CD4-positive, alpha-beta T cell (primary cell): ENCODE measurements around the gene AP2B1. TPM values are rescaled to one million over a fixed set of nuclear protein-coding genes. Genes with fewer than 3 reads are reported as not detected.

Experiments
- ATAC-seq: fragments of 200-7000 bp; cut with Tn5 transposase; one replicate; pipeline ENCODE4 v1.10.0; 2022; ENCODE audit warnings: mild to moderate bottlenecking; ENCODE audit not compliant: poor library complexity
- CTCF ChIA-PET: fragments of 350-600 bp; sonication (Branson Sonifier 250); formaldehyde crosslinking; loops from one replicate; lab custom pipeline; 2021; ENCODE audit warnings: antibody characterized with exemption, inconsistent platforms; lab: Charles Lee
- POLR2A ChIA-PET: fragments of 350-600 bp; sonication (Branson Sonifier 250); formaldehyde crosslinking; loops from one replicate; lab custom pipeline; 2021; ENCODE audit warnings: antibody characterized with exemption, inconsistent platforms; lab: Charles Lee
- DNase-seq, 14 experiments: peaks; one replicate each; pipeline ENCODE4 v3.0.0-alpha.2; 2013 to 2020; ENCODE audit warnings: mixed read lengths in 2 of 14
- H3K27ac ChIP-seq, 2 donors: one replicate each; pipeline versions ENCODE4 v1.5.1 to v1.7.0; 2013; ENCODE audit warnings: low read length in 2 of 2, low read depth in 1 of 2, mild to moderate bottlenecking in 1 of 2
- H3K27me3 ChIP-seq, 2 experiments: 1 replicate in 1 of 2; 2 replicates in 1 of 2; pipeline versions ENCODE4 v1.6.1 to v1.7.0; 2013; ENCODE audit warnings: low read length in 2 of 2, control low read depth in 1 of 2, mild to moderate bottlenecking in 1 of 2, moderate library complexity in 1 of 2; ENCODE audit not compliant: insufficient read depth in 2 of 2, control insufficient read depth in 1 of 2
- H3K36me3 ChIP-seq: one replicate; pipeline ENCODE4 v1.6.1; 2013; ENCODE audit warnings: low read length, control low read depth; ENCODE audit not compliant: insufficient read depth
- H3K4me1 ChIP-seq: one replicate; pipeline ENCODE4 v1.6.1; 2013; ENCODE audit warnings: low read length, control low read depth; ENCODE audit not compliant: insufficient read depth
- H3K4me3 ChIP-seq: one replicate; pipeline ENCODE4 v1.5.1; 2013; ENCODE audit warnings: mild to moderate bottlenecking, low read length, moderate library complexity
- H3K9me3 ChIP-seq, 2 experiments: 1 replicate in 1 of 2; 2 replicates in 1 of 2; pipeline versions ENCODE4 v1.6.1 to v1.7.0; 2013; ENCODE audit warnings: low read length in 2 of 2, mild to moderate bottlenecking in 2 of 2, control low read depth in 1 of 2, moderate library complexity in 1 of 2; ENCODE audit not compliant: control insufficient read depth in 1 of 2, insufficient read depth in 1 of 2
- H3K27ac Mint-ChIP-seq: one replicate; pipeline ENCODE4 v1.8.0; 2020; ENCODE audit warnings: mixed read lengths
- H3K27me3 Mint-ChIP-seq: one replicate; pipeline ENCODE4 v1.8.0; 2021; ENCODE audit warnings: mixed read lengths
- H3K36me3 Mint-ChIP-seq: one replicate; pipeline ENCODE4 v1.8.0; 2021; ENCODE audit warnings: low read depth, mixed read lengths
- H3K4me1 Mint-ChIP-seq: one replicate; pipeline ENCODE4 v1.8.0; 2021; ENCODE audit warnings: low read depth, mixed read lengths
- H3K4me3 Mint-ChIP-seq: one replicate; pipeline ENCODE4 v1.8.0; 2020; ENCODE audit warnings: mild to moderate bottlenecking, mixed read lengths
- H3K9me3 Mint-ChIP-seq: one replicate; pipeline ENCODE4 v1.8.0; 2020; ENCODE audit warnings: mixed read lengths
- intact Hi-C, 2 experiments: fragments of 100-400 bp; cut with DNase I in 1 of 2; cut with micrococcal nuclease in 1 of 2; formaldehyde crosslinking; loops; one replicate each; pipeline versions ENCODE4 v1.15.1 to v1.9.0; 2023 to 2025; cut with DNase I, micrococcal nuclease
- total RNA-seq, 174 experiments: library from RNA in 2 of 174; stranded (reverse) in 2 of 174; gene quantifications; one replicate each; pipeline ENCODE4 v1.2.3 and lab custom pipeline; 2021 to 2026
- TF ChIP-seq, protein P1 (sequence below): fragments of 200-600 bp; IDR thresholded peaks from one replicate; pipeline ENCODE4 v1.8.0; 2022; ENCODE audit warnings: antibody characterized with exemption, mild to moderate bottlenecking

AP2B1 gene
- total RNA-seq, 2 experiments from 2014 or later, result 67.0 to 69.2 TPM

GRCh38 chr17:35730400-35731005 lies 143.4 kb downstream of the AP2B1 start:
- peak in 1 of 14 experiments; percentile 25 for DNase-seq
- H3K27me3 Mint-ChIP-seq, result no peaks in the 10 kb centered on the region
- CTCF ChIA-PET, result interaction anchor here (1.0 to 2.2 kb wide), 2 partner anchors 17 to 34 kb away, joined by 3 to 7 read pairs; no protein-coding TSS in a partner anchor
- H3K27me3 ChIP-seq, result no peaks in the 10 kb centered on the region
- peaks cover 21% of the 10 kb centered on the region for H3K36me3 ChIP-seq
- ATAC-seq, result no peak
- no peak overlapping the region for H3K4me3 ChIP-seq
- TF ChIP-seq, protein P1, sequence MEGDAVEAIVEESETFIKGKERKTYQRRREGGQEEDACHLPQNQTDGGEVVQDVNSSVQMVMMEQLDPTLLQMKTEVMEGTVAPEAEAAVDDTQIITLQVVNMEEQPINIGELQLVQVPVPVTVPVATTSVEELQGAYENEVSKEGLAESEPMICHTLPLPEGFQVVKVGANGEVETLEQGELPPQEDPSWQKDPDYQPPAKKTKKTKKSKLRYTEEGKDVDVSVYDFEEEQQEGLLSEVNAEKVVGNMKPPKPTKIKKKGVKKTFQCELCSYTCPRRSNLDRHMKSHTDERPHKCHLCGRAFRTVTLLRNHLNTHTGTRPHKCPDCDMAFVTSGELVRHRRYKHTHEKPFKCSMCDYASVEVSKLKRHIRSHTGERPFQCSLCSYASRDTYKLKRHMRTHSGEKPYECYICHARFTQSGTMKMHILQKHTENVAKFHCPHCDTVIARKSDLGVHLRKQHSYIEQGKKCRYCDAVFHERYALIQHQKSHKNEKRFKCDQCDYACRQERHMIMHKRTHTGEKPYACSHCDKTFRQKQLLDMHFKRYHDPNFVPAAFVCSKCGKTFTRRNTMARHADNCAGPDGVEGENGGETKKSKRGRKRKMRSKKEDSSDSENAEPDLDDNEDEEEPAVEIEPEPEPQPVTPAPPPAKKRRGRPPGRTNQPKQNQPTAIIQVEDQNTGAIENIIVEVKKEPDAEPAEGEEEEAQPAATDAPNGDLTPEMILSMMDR, result no peak
- POLR2A ChIA-PET, result interaction anchor here (1.2 to 1.9 kb wide), 4 partner anchors 9 to 34 kb away, joined by 4 to 9 read pairs (median 5); no protein-coding TSS in a partner anchor
- peaks cover 28% of the 10 kb centered on the region for H3K4me1 Mint-ChIP-seq
- H3K4me1 ChIP-seq, result peaks cover 16% of the 10 kb centered on the region
- H3K4me3 Mint-ChIP-seq, result peak overlapping the region; percentile 88
- H3K27ac Mint-ChIP-seq, result peak overlapping the region; percentile 8
- intact Hi-C loops, result no loop called here
- no peak overlapping the region for H3K27ac ChIP-seq
- no peaks in the 10 kb centered on the region for H3K9me3 ChIP-seq
- peaks cover 22% of the 10 kb centered on the region for H3K36me3 Mint-ChIP-seq
- H3K9me3 Mint-ChIP-seq, result no peaks in the 10 kb centered on the region

DNA sequence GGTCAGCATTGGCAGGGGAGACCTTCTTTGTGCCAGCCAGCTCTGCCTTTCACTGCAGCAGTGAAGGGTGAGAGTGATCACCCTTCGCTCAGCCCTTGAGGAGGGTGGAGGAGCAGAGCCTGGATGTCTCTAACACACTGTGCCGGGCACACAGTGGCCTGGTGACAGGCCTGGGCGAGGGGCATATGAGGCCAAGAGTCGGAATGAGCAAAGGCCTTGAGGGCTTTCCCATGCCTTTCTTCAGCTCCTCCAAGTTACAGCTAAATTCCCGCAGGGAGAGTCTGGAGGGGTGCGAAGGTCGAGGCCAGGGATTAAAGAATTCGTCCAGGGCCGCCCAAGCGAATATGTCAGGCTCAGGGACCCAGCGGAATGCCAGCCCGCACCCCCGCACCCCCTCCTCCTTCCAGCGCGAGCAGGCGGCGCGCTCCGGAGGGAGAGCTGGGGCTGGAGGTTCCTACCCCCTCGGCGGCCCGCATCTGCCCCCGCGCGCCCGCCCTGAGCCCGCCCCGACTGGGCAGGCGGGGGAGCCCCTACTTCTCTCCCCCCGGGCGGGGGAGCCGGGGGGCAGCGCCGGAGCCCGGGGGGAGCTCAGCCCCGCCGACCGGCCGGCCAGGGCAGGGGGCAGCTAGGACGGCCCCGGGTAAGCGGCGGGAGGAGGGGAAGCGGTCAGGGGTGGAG lies 144.3 kb downstream of the AP2B1 start, which contains the start of gene RASL10B:
RASL10B (plus strand) TSS at position 401 of the 678 bp plus-strand sequence. CDS start 3,546 bp downstream, outside the sequence.
- H3K36me3 Mint-ChIP-seq, result peaks cover 14% of the 10 kb centered on the region
- DNase-seq, result peak in 12 of 14 experiments; percentile 29 to 67 (median 46)
- ChIA-PET CTCF (interaction anchor here (1.0 to 2.2 kb wide), 2 partner anchors 16 to 33 kb away, joined by 3 to 7 read pairs; no protein-coding TSS in a partner anchor), POLR2A (interaction anchor here (0.7 to 1.9 kb wide), 7 partner anchors 9 to 517 kb away, joined by 3 to 9 read pairs (median 4); partner anchors contain the start of gene TAF15)
- Histone ChIP-seq H3K9me3 (no peaks in the 10 kb centered on the region), H3K27me3 (no peaks in the 10 kb centered on the region), H3K27ac (no peak within 1 kb of the TSS), H3K4me3 (peak within 1 kb of the TSS; percentile 49), H3K4me1 (peaks cover 16% of the 10 kb centered on the region), H3K36me3 (peaks cover 13% of the 10 kb centered on the region)
- ATAC-seq, result peak; percentile 90
- H3K4me1 Mint-ChIP-seq, result peaks cover 28% of the 10 kb centered on the region
- no peaks in the 10 kb centered on the region for H3K9me3 Mint-ChIP-seq
- TF ChIP-seq, protein P1, result no peak
- intact Hi-C loops, result no loop called here
- H3K27me3 Mint-ChIP-seq, result no peaks in the 10 kb centered on the region
- peak within 1 kb of the TSS; percentile 8 for H3K27ac Mint-ChIP-seq
- H3K4me3 Mint-ChIP-seq, result peak within 1 kb of the TSS; percentile 88

- no peaks in the 10 kb centered on the region for H3K27me3 Mint-ChIP-seq
Measured at GRCh38 chr17:35731917-35732805, 145.0 kb downstream of the AP2B1 start.

More at GRCh38 chr17:35731917-35732805, 145.0 kb downstream of the AP2B1 start:
- DNase-seq, result no peak
- ChIA-PET POLR2A (interaction anchor here (0.7 to 1.9 kb wide), 6 partner anchors 8 to 518 kb away, joined by 3 to 9 read pairs (median 4); partner anchors contain the start of gene TAF15), CTCF (interaction anchor here (1.0 to 2.2 kb wide), 2 partner anchors 15 kb away, joined by 4 to 7 read pairs; no protein-coding TSS in a partner anchor)
- H3K4me1 ChIP-seq, result peaks cover 16% of the 10 kb centered on the region
- peak; percentile 30 for ATAC-seq
- intact Hi-C loops, result no loop called here
- no peak overlapping the region for H3K27ac ChIP-seq
- peak overlapping the region; percentile 85 for H3K4me3 Mint-ChIP-seq
- peaks cover 28% of the 10 kb centered on the region for H3K4me1 Mint-ChIP-seq
- no peak overlapping the region for H3K4me3 ChIP-seq
- H3K36me3 Mint-ChIP-seq, result peaks cover 11% of the 10 kb centered on the region
- peaks cover 5% of the 10 kb centered on the region for H3K36me3 ChIP-seq
- no peak overlapping the region for H3K27ac Mint-ChIP-seq
- TF ChIP-seq, protein P1, result no peak
- no peaks in the 10 kb centered on the region for H3K9me3 Mint-ChIP-seq
- no peaks in the 10 kb centered on the region for H3K27me3 ChIP-seq
- H3K9me3 ChIP-seq, result no peaks in the 10 kb centered on the region
